ENCODE measurements around the gene GAS1.

The GAS1 gene

DNA sequence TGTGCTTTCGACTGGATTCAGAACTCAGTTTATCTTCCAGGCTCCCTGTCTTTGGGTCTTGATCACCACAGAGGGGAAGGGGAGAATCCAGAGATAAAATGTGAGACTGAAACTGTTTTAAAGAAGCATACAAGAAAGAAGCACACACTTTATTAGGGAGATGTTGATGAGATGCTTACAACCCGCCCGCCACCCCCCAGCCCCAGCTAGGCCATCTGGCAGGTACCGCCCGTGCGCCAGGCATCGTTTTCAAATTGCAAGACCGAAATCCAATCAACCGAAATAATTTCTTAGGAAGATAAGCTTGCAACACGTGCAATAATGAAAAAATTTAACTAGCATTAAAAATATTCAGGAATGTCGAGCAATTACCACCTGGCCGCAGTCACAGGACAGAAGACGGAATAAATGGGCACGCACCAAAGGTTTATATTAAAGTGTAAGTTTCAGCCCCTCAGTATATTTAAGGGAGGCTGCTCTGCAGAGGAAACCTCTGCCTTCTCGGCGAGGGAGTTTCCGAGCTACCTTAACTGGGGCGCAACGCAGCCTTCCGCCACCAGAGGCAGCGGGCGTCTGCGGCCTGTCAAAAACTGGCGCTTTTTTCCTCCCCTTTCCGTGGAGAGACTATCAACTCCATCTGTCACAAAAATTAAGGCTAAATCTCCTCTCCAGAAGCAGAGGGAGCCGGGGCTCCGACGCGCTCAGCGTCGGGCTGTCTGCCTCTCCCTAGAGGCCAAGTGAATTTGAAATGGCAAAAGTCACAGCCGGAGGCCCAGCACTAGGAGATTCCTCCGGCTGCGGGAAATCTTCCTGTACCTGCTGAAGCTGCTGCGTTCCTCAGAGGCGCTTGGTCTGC is 996 bp upstream of the GAS1 start:
- TF ChIP-seq, protein P1, sequence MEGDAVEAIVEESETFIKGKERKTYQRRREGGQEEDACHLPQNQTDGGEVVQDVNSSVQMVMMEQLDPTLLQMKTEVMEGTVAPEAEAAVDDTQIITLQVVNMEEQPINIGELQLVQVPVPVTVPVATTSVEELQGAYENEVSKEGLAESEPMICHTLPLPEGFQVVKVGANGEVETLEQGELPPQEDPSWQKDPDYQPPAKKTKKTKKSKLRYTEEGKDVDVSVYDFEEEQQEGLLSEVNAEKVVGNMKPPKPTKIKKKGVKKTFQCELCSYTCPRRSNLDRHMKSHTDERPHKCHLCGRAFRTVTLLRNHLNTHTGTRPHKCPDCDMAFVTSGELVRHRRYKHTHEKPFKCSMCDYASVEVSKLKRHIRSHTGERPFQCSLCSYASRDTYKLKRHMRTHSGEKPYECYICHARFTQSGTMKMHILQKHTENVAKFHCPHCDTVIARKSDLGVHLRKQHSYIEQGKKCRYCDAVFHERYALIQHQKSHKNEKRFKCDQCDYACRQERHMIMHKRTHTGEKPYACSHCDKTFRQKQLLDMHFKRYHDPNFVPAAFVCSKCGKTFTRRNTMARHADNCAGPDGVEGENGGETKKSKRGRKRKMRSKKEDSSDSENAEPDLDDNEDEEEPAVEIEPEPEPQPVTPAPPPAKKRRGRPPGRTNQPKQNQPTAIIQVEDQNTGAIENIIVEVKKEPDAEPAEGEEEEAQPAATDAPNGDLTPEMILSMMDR (IDR thresholded peaks at IDR 0.05; ENCODE audit: insufficient read depth, missing control alignments): peak; percentile 45
- DNase-seq (ENCODE audit: insufficient read length, low spot score) (no peak), FAIRE-seq (no peak)

DNA sequence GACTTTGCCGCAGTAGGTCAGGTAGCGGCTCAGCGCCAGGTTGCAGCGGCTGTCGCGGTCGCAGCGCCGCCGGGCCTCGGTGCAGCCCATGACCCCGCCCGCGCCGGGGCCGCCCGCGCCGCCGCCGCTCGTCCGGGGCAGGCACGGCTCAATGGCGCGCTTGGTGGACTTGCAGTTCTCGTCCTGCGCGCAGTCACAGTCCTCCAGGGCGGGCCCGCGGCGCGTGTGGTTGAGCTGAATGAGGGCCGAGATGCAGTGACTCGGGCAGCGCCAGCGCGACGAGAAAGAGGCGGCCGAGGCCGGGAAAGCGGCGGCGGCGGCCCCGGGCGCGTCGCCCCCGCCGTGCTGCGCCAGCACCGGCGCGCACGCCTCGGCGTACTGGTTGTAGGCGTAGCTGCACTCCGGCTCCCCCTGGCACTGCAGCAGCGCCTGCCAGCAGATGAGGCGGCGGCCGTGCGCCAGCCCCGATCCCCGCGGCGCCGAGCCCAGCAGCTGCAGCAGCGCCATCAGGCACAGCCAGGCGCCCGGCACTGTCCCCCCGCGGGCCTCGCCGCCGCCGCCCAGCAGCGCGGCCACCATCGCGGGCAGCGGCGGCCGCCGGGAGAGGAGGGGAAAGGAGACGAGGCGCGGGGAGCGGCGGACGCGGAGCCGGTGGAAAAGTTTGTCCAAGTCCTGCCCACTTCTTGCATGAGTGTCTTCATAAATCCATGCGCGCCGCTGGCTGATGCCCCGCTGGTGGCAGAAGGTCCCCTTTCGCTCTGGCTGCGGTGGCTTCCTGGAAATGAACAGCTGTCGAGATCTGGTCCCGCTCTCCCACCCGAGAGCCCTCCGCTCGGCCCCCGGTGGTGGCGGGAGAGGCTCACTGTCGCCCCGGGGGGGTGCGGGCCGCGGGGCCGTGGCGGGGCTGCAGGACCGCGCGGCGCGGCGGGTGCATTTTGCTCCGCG is 833 bp downstream of the GAS1 start:
- DNase-seq (ENCODE audit: insufficient read length, low spot score) (no peak), FAIRE-seq (no peak)
- TF ChIP-seq, protein P1 (IDR thresholded peaks at IDR 0.05; ENCODE audit: insufficient read depth, missing control alignments): no peak

DNA sequence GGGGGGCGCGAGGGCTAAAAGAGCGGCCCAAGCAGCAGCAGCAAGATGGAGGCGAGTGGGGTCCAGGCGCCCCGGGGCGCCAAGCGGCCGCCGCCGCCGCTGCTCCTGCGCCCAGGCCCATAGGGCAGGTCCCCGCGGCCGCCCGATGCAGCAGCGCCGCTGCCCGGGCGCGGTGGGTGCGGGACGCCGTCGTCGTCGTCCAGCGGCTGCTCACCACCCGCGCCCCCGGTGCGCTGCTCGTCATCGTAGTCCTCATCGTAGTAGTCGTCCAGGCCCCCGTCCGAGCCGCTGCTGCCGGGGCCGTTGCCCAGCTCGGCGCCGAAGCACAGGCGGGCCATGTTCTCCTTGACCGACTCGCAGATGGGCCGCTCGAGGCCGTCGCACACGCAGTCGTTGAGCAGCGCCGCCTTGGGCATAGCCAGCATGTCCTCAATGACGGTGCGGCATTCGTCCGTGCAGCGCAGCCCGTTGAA is 1.5 kb downstream of the GAS1 start:
- DNase-seq (ENCODE audit: insufficient read length, low spot score) (no peak), FAIRE-seq (no peak)
- TF ChIP-seq, protein P1 (IDR thresholded peaks at IDR 0.05; ENCODE audit: insufficient read depth, missing control alignments): no peak

DNA sequence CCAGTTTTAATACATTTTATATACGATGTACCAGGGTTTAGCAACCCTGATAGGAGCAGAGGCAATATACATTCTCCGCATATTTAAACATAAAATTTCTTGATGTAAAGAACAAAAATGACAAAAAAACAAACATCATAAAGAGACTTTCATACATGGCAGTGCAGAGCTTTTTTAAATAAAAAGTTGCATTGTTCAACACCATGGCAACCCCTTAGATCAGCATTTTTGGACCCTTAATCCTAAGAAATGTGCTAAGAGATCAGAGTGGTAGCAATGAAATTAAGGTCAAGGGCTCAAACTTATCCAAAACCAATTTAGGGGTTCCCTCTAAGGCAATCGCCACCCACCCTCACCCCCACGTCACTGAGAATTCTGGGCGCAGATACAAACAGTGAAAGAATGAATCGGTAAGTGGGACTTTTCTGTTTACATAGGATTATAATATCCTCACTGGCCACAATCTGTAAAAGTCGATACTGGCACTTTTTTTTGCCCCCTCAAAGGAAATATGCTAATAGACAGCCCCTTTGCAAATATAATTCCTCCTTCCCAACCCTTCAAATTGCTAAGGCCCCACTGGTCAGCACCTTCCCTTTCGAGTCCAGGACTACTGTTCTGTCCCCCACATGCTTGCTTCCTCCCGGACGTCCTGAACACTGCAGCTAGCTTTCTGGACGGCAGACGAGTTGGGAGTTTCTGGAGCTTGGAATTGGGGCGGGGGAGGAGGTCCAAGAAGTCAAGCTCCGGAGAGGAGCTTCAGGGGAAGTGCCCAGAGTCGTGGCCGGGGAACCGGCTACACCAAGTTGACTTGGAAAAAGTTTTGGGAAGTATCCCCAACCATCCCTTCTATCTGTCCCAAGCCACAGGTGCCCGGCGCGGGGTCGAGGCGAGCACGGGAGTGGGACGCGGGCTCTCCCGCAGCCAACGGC is 2.2 kb downstream of the GAS1 start:
- no peak for FAIRE-seq
- TF ChIP-seq, protein P1 (IDR thresholded peaks at IDR 0.05; ENCODE audit: insufficient read depth, missing control alignments): no peak
- DNase-seq (ENCODE audit: insufficient read length, low spot score): no peak

DNA sequence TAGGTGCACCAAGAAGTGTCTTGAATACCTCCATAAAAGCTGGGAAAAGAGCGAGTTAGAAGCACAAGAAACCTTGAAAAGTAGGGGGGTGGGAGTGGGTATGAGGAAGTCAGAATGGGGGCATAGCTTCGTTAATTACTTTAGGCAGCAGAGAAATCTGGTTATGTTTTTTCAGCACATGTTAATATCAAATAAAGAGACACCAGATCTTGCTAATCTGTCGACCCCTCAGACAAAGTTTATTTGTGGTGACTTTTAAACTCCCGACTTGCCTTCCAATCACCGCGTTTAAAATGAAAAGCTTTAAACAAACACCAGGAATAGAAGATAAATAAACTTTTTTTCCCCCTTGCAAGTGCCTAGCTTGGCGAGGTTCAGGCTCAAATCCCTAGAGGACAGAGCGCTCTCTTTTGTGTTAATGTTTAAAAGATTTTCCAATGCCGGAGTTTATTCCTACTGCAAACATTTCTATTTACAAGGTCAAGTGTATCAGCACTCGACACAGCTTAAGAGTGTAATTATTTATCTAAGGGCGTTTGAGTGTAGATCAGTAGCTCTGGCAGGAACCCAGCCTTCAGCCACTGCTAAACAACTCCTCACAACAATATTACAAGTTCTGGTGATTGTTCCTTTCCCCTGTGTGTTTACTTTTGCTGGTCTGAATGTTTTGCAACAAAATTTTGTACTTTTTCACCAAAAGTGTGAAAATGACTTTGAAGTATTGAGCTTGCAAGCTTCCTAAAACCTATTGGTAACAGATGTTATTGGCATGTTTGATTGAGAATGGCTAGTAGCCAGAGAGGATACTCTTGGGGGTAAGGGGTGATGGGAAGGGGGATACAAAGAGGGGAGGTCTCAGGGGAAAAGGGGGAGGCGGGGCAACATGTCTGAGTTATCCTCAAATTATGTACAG is 3.8 kb downstream of the GAS1 start:
- FAIRE-seq (no peak), DNase-seq (ENCODE audit: insufficient read length, low spot score) (no peak)
- TF ChIP-seq, protein P1 (IDR thresholded peaks at IDR 0.05; ENCODE audit: insufficient read depth, missing control alignments): no peak

Measured in D721Med (cell line).